ENCODE results near the gene ROR1. TPM values are rescaled to one million over a fixed set of nuclear protein-coding genes. Genes with fewer than 3 reads are reported as not detected.

ROR1 gene
- polyA plus RNA-seq, 1 of the 3 experiments (the other 2 are of a cell fraction), result 4.0 TPM

DNA sequence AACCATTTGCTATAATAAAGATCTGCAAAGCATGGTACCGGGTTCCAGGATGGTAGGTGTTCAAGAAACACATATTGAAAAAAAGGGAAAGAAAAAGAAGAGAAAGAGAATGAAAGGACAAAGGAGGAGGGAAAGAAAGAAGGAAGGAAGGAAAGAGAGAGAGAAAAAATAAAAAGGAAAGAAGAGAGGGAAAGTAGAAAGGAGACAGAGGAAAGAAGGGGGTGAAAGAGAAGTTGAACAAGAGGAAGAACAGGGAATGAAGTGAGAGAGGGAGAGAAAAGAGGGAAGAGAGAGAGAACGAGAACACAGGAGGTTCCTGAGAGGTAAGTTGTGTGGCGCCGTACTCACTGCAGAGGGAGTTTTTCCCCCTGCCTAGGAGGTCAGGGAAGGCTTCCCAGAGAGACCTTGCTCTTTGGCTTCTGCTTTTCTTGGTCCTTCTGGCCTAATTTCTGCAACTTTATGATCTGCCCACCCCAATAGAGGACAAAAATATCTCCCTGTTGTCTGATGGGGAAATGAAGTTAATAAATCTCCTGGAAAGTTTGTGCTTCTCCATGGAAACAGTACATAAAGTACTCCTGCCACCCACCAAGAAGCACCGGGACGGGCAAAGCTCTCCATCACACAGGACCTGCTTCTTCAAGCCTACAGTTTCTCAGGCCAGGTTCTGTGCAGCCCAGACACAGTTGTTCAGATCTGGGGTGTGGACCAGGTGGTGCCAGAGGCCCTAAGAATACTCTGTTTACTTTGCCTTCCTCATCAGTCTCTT, 124.8 kb downstream of the ROR1 start:
- Histone ChIP-seq H3K9me2 (no peaks in the 10 kb centered on the region), H3K27ac (ENCODE audit: low read depth in 2 of 2, low read length in 1 of 2) (no peak overlapping the region), H3K9me3 (no peaks in the 10 kb centered on the region), H2AFZ (ENCODE audit: low read depth) (no peak overlapping the region), H3K9ac (no peak overlapping the region), H3K4me3 (ENCODE audit: low read depth in 2 of 2, low read length in 1 of 2) (no peak overlapping the region), H3F3A (replicated peaks; ENCODE audit: insufficient read depth) (no peaks in the 10 kb centered on the region), H3K27me3 (ENCODE audit: insufficient read depth) (no peaks in the 10 kb centered on the region), H3K4me1 (ENCODE audit: control insufficient read depth in 1 of 2, insufficient read depth in 2 of 2, low read depth in 1 of 2, low read length in 1 of 2) (no peaks in the 10 kb centered on the region; a peak in 2 of 4 replicates), H3K79me2 (ENCODE audit: insufficient read depth) (no peaks in the 10 kb centered on the region), H4K20me1 (ENCODE audit: insufficient read depth) (no peaks in the 10 kb centered on the region), H3K36me3 (replicated peaks in 1 of 2; ENCODE audit: control insufficient read depth in 1 of 2, insufficient read depth in 2 of 2, low read length in 1 of 2) (no peaks in the 10 kb centered on the region), H3K4me2 (no peak overlapping the region)
- TF ChIP-seq NRF1 (IDR thresholded peaks at IDR 0.05; ENCODE audit: low read depth, low read length) (no peak), GABPA (IDR thresholded peaks at IDR 0.05; ENCODE audit: low read depth) (no peak), RXRA (IDR thresholded peaks at IDR 0.05; ENCODE audit: borderline replicate concordance, low read depth) (no peak), RCOR1 (IDR thresholded peaks at IDR 0.05; ENCODE audit: low read length) (no peak), FOSL2 (IDR thresholded peaks at IDR 0.05; ENCODE audit: borderline replicate concordance, low read depth) (no peak), TEAD4 (IDR thresholded peaks at IDR 0.05; ENCODE audit: borderline replicate concordance, insufficient read depth) (no peak), RFX5 (IDR thresholded peaks at IDR 0.05; ENCODE audit: low read length) (no peak), EZH2phosphoT487 (IDR thresholded peaks at IDR 0.05; ENCODE audit: borderline replicate concordance, low read depth) (no peak), MEF2A (IDR thresholded peaks at IDR 0.05; ENCODE audit: borderline replicate concordance, low read depth) (no peak), MXI1 (IDR thresholded peaks at IDR 0.05; ENCODE audit: low read depth, low read length) (no peak), SMC3 (IDR thresholded peaks at IDR 0.05; ENCODE audit: low read depth, low read length) (no peak), RAD21 (IDR thresholded peaks at IDR 0.05; ENCODE audit: low read length) (no peak)
- TF ChIP-seq, protein P1, sequence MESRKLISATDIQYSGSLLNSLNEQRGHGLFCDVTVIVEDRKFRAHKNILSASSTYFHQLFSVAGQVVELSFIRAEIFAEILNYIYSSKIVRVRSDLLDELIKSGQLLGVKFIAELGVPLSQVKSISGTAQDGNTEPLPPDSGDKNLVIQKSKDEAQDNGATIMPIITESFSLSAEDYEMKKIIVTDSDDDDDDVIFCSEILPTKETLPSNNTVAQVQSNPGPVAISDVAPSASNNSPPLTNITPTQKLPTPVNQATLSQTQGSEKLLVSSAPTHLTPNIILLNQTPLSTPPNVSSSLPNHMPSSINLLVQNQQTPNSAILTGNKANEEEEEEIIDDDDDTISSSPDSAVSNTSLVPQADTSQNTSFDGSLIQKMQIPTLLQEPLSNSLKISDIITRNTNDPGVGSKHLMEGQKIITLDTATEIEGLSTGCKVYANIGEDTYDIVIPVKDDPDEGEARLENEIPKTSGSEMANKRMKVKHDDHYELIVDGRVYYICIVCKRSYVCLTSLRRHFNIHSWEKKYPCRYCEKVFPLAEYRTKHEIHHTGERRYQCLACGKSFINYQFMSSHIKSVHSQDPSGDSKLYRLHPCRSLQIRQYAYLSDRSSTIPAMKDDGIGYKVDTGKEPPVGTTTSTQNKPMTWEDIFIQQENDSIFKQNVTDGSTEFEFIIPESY (IDR thresholded peaks at IDR 0.05; ENCODE audit: borderline replicate concordance, low read depth), result no peak
- TF ChIP-seq, protein P2, sequence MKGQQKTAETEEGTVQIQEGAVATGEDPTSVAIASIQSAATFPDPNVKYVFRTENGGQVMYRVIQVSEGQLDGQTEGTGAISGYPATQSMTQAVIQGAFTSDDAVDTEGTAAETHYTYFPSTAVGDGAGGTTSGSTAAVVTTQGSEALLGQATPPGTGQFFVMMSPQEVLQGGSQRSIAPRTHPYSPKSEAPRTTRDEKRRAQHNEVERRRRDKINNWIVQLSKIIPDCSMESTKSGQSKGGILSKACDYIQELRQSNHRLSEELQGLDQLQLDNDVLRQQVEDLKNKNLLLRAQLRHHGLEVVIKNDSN (IDR thresholded peaks at IDR 0.05; ENCODE audit: borderline replicate concordance, low read depth), result no peak
- ChIA-PET CTCF (interaction anchor here (1.0 kb wide), 1 partner anchor 238 kb away, joined by 4 read pairs; no protein-coding TSS in a partner anchor), POLR2A (no interaction called here)
- 84% methylated on average over 6 of the region's 6 CpGs for WGBS (ENCODE audit: low lambda C conversion rate)
- no peak for DNase-seq

DNA sequence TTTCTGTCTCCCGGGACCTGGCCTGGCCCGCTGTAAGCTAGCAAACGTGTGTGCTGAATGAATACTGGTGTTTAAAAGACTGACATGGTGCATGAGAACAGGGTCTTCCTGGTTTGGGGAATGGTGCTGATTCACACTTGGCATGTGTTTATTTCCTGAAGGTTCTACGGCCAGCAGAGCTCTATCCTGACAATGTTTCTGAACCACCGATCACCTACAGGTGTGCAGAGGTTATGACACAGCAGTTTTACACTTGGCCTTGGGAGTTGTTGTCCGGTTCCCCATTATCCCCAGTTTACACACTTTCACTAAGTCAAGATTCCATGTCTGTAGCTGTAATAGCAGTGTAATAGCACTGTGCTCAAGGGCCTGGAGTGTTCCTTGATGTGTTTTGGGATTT, 127.3 kb downstream of the ROR1 start:
- no peak overlapping the region for H3K4me3 ChIP-seq (ENCODE audit: low read depth in 2 of 2, low read length in 1 of 2)
- no peaks in the 10 kb centered on the region for H3K36me3 ChIP-seq (replicated peaks in 1 of 2; ENCODE audit: control insufficient read depth in 1 of 2, insufficient read depth in 2 of 2, low read length in 1 of 2)
- no peaks in the 10 kb centered on the region for H3K9me2 ChIP-seq
- H4K20me1 ChIP-seq (ENCODE audit: insufficient read depth), result no peaks in the 10 kb centered on the region
- H3F3A ChIP-seq (replicated peaks; ENCODE audit: insufficient read depth), result no peaks in the 10 kb centered on the region
- H3K4me1 ChIP-seq (ENCODE audit: control insufficient read depth in 1 of 2, insufficient read depth in 2 of 2, low read depth in 1 of 2, low read length in 1 of 2), result peaks cover 0 to 2% of the 10 kb centered on the region in 2 experiments; a peak in 2 of 4 replicates
- H3K27ac ChIP-seq (ENCODE audit: low read depth in 2 of 2, low read length in 1 of 2), result no peak overlapping the region
- H3K79me2 ChIP-seq (ENCODE audit: insufficient read depth), result no peaks in the 10 kb centered on the region
- CTCF ChIA-PET, result interaction anchor here (0.9 to 2.8 kb wide), 5 partner anchors 14 to 342 kb away, joined by 3 to 11 read pairs (median 5); no protein-coding TSS in a partner anchor
- no peak for DNase-seq
- no peak overlapping the region for H2AFZ ChIP-seq (ENCODE audit: low read depth)
- H3K9ac ChIP-seq, result no peak overlapping the region
- H3K27me3 ChIP-seq (ENCODE audit: insufficient read depth), result no peaks in the 10 kb centered on the region
- H3K4me2 ChIP-seq, result no peak overlapping the region
- POLR2A ChIA-PET, result no interaction called here
- WGBS (ENCODE audit: low lambda C conversion rate), result 86% methylated on average over 6 of the region's 6 CpGs
- no peaks in the 10 kb centered on the region for H3K9me3 ChIP-seq
- TF ChIP-seq FOXM1 (IDR thresholded peaks at IDR 0.05; ENCODE audit: low read depth) (no peak), EP300 (IDR thresholded peaks at IDR 0.05; ENCODE audit: borderline replicate concordance in 1 of 2, low read depth in 1 of 2, low read length in 1 of 2) (no peak), GATA2 (CRISPR knock-in tag; IDR thresholded peaks at IDR 0.05) (no peak), JUND (IDR thresholded peaks at IDR 0.05) (no peak), TAF1 (IDR thresholded peaks at IDR 0.05; ENCODE audit: borderline replicate concordance, low read depth, low read length) (no peak), ELF1 (IDR thresholded peaks at IDR 0.05) (no peak), MAX (IDR thresholded peaks at IDR 0.05; ENCODE audit: low read depth) (no peak), SIN3A (IDR thresholded peaks at IDR 0.05; ENCODE audit: borderline replicate concordance, low read depth, low read length) (no peak), RFX5 (IDR thresholded peaks at IDR 0.05; ENCODE audit: low read length) (no peak), RXRA (IDR thresholded peaks at IDR 0.05; ENCODE audit: borderline replicate concordance, low read depth) (no peak), MXI1 (IDR thresholded peaks at IDR 0.05; ENCODE audit: low read depth, low read length) (no peak), FOSL2 (IDR thresholded peaks at IDR 0.05; ENCODE audit: borderline replicate concordance, low read depth) (no peak), EZH2phosphoT487 (IDR thresholded peaks at IDR 0.05; ENCODE audit: borderline replicate concordance, low read depth) (no peak)
- TF ChIP-seq, protein P3, sequence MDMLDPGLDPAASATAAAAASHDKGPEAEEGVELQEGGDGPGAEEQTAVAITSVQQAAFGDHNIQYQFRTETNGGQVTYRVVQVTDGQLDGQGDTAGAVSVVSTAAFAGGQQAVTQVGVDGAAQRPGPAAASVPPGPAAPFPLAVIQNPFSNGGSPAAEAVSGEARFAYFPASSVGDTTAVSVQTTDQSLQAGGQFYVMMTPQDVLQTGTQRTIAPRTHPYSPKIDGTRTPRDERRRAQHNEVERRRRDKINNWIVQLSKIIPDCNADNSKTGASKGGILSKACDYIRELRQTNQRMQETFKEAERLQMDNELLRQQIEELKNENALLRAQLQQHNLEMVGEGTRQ (IDR thresholded peaks at IDR 0.05; ENCODE audit: borderline replicate concordance, low read depth, low read length), result no peak
- TF ChIP-seq, protein P2 (IDR thresholded peaks at IDR 0.05; ENCODE audit: borderline replicate concordance, low read depth), result no peak
